IMR-90 (cell line): Measurements from ENCODE around the gene NBPF8. TPM values are rescaled to one million over a fixed set of nuclear protein-coding genes. Genes with fewer than 3 reads are reported as not detected.
"Not testable (repeated sequence)": the region's sequence is repeated elsewhere in the genome, so short reads cannot be mapped to it uniquely, and the experiment has no call there.

Source experiments
- ATAC-seq: fragments of 200-7000 bp; cut with Tn5 transposase; 2 replicates; pipeline ENCODE4 v1.9.1; 2020; ENCODE audit warnings: low read depth, mild to moderate bottlenecking, moderate library complexity
- BruUV-seq: library from RNA; stranded (reverse); fragments of 400-500 nt; replicated peaks from 2 replicates; lab custom pipeline; 2021; lab: Mats Ljungman, UMichigan
- CTCF ChIA-PET: fragments of 300-600 bp; formaldehyde crosslinking; extraction: SDS; loops from one replicate; lab custom pipeline; 2021; ENCODE audit warnings: antibody characterized with exemption; lab: Yijun Ruan, JAX
- POLR2A ChIA-PET: fragments of 300-600 bp; sonication (Branson Sonifier 250); formaldehyde crosslinking; loops from one replicate; lab custom pipeline; 2022; ENCODE audit warnings: antibody characterized with exemption; ENCODE audit not compliant: unreplicated experiment; lab: Charles Lee
- DNase-seq: peaks from one replicate; pipeline ENCODE4 v3.0.0; 2013
- H2AFZ ChIP-seq: replicated peaks from 2 replicates; pipeline ENCODE3; 2013; ENCODE audit warnings: low read length, mild to moderate bottlenecking; ENCODE audit not compliant: poor library complexity
- H2AK5ac ChIP-seq: 2 replicates; pipeline ENCODE4 v1.6.1; 2013; ENCODE audit warnings: low read depth, low read length, inconsistent platforms
- H2AK9ac ChIP-seq: replicated peaks from 2 replicates; pipeline ENCODE3; 2013; ENCODE audit warnings: mild to moderate bottlenecking, low read depth, low read length, moderate library complexity; ENCODE audit not compliant: poor library complexity
- H2BK120ac ChIP-seq: 2 replicates; pipeline ENCODE4 v1.6.1; 2013; ENCODE audit warnings: low read depth, low read length, inconsistent platforms
- H2BK15ac ChIP-seq: 3 replicates; pipeline ENCODE4 v1.6.1; 2013; ENCODE audit warnings: low read depth, low read length, inconsistent platforms
- H2BK20ac ChIP-seq: 2 replicates; pipeline ENCODE4 v1.6.1; 2013; ENCODE audit warnings: low read depth, mild to moderate bottlenecking, inconsistent platforms, low read length, moderate library complexity
- H2BK5ac ChIP-seq: 2 replicates; pipeline ENCODE4 v1.6.1; 2013; ENCODE audit warnings: mild to moderate bottlenecking, low read depth, low read length, inconsistent platforms; ENCODE audit not compliant: poor library complexity, severe bottlenecking
- H3K14ac ChIP-seq: replicated peaks from 2 replicates; pipeline ENCODE4 v1.6.1; 2013; ENCODE audit warnings: low read depth, low read length, inconsistent platforms
- H3K18ac ChIP-seq: 2 replicates; pipeline ENCODE4 v1.6.1; 2013; ENCODE audit warnings: low read depth, low read length, control low read depth
- H3K23ac ChIP-seq: 2 replicates; pipeline ENCODE4 v1.6.1; 2013; ENCODE audit warnings: low read depth, low read length, inconsistent platforms
- H3K27ac ChIP-seq: 2 replicates; pipeline ENCODE4 v1.5.1; 2013; ENCODE audit warnings: mild to moderate bottlenecking, control low read depth, low read length; ENCODE audit not compliant: insufficient read depth
- H3K27me3 ChIP-seq: 2 replicates; pipeline ENCODE4 v1.6.1; 2013; ENCODE audit warnings: low read length; ENCODE audit not compliant: control insufficient read depth, insufficient read depth
- H3K36me3 ChIP-seq: 2 replicates; pipeline ENCODE4 v1.6.1; 2013; ENCODE audit warnings: low read length, mixed read lengths; ENCODE audit not compliant: control insufficient read depth, insufficient read depth
- H3K4ac ChIP-seq: 2 replicates; pipeline ENCODE4 v1.6.1; 2013; ENCODE audit warnings: low read depth, low read length, inconsistent platforms
- H3K4me1 ChIP-seq: 2 replicates; pipeline ENCODE4 v1.6.1; 2013; ENCODE audit warnings: low read length, mixed read lengths; ENCODE audit not compliant: control insufficient read depth, insufficient read depth
- H3K4me2 ChIP-seq: 2 replicates; pipeline ENCODE4 v1.6.1; 2013; ENCODE audit warnings: low read depth, mild to moderate bottlenecking, control low read depth, low read length, moderate library complexity
- H3K4me3 ChIP-seq: 2 replicates; pipeline ENCODE4 v1.5.1; 2013; ENCODE audit warnings: low read depth, mild to moderate bottlenecking, control low read depth, low read length, moderate library complexity; ENCODE audit not compliant: insufficient read depth
- H3K56ac ChIP-seq: 2 replicates; pipeline ENCODE4 v1.6.1; 2013; ENCODE audit warnings: low read length, inconsistent platforms; ENCODE audit not compliant: insufficient read depth; ENCODE audit errors: extremely low read depth
- H3K79me1 ChIP-seq, 2 experiments: 2 replicates each; pipeline ENCODE4 v1.6.1; 2013; ENCODE audit warnings: low read length in 2 of 2, inconsistent platforms in 1 of 2, low read depth in 1 of 2
- H3K9ac ChIP-seq: 2 replicates; pipeline ENCODE4 v1.6.1; 2013; ENCODE audit warnings: low read depth, low read length, control low read depth
- H3K9me1 ChIP-seq: 2 replicates; pipeline ENCODE4 v1.6.1; 2013; ENCODE audit warnings: low read length, inconsistent platforms; ENCODE audit not compliant: insufficient read depth
- H3K9me3 ChIP-seq: 2 replicates; pipeline ENCODE4 v1.6.1; 2013; ENCODE audit warnings: low read length; ENCODE audit not compliant: control insufficient read depth, insufficient read depth
- H4K20me1 ChIP-seq: 2 replicates; pipeline ENCODE4 v1.6.1; 2013; ENCODE audit warnings: low read length, inconsistent platforms; ENCODE audit not compliant: insufficient read depth
- H4K5ac ChIP-seq: 2 replicates; pipeline ENCODE4 v1.6.1; 2013; ENCODE audit warnings: mild to moderate bottlenecking, low read depth, low read length, control low read depth
- H4K8ac ChIP-seq, 2 experiments: 2 replicates each; pipeline ENCODE4 v1.6.1; 2013; ENCODE audit warnings: low read depth in 2 of 2, low read length in 2 of 2, control low read depth in 1 of 2, inconsistent platforms in 1 of 2
- H4K91ac ChIP-seq: 2 replicates; pipeline ENCODE4 v1.6.1; 2013; ENCODE audit warnings: low read depth, low read length, inconsistent platforms; ENCODE audit not compliant: insufficient read depth
- WGBS, 2 experiments: methylation state at CpG; one replicate each; pipeline versions ENCODE4 v1.1.5 to v1.1.7; 2013; ENCODE audit warnings: missing lambda C conversion rate in 2 of 2; ENCODE audit not compliant: insufficient read length in 1 of 2; ENCODE audit errors: extremely low coverage in 2 of 2; 5-methylcytosine and 5-hydroxymethylcytosine counted together
- dilution Hi-C: fragments of 300-500 bp; cut with HindIII; formaldehyde crosslinking; loops from one replicate; pipeline ENCODE4 v1.14.3; 2018; ENCODE audit warnings: low sequenced_read_pairs; ENCODE audit not compliant: unreplicated experiment
- in situ Hi-C: fragments of 300-500 bp; cut with MboI; formaldehyde crosslinking; loops from 3 replicates; pipeline ENCODE4 v1.14.3; 2019; ENCODE audit warnings: low sequenced_read_pairs, inconsistent platforms, mixed read lengths
- intact Hi-C: fragments of 100-400 bp; cut with micrococcal nuclease; formaldehyde crosslinking; loops from 2 replicates; pipeline ENCODE4 v1.10.0; 2022
- polyA plus RNA-seq, 3 experiments: library from polyadenylated mRNA; depleted of rRNA; stranded (reverse); fragments of >200 nt; gene quantifications; 2 replicates each; pipeline ENCODE4 v1.2.3, GENCODE V29; 2012; ENCODE audit warnings: low replicate concordance in 1 of 3
- total RNA-seq: library from RNA; depleted of rRNA; stranded (reverse); fragments of >200 nt; gene quantifications from 2 replicates; pipeline ENCODE4 v1.2.3, GENCODE V29; 2012

NBPF8 gene
- total and polyA plus RNA-seq, 2 of the 4 experiments (the other 2 are of a cell fraction) = 13.4 to 29.4 TPM

GRCh38 chr1:120433831-120434230 is 19.0 kb downstream of the NBPF8 start:
- H2BK5ac ChIP-seq, H3K9me3 ChIP-seq, H4K5ac ChIP-seq, H2AK9ac ChIP-seq, H3K4ac ChIP-seq, H4K20me1 ChIP-seq, H3K4me2 ChIP-seq, in situ Hi-C loops, H3K9ac ChIP-seq, H2BK20ac ChIP-seq, H3K4me1 ChIP-seq, H3K14ac ChIP-seq, H3K23ac ChIP-seq, H2AK5ac ChIP-seq, DNase-seq, H3K4me3 ChIP-seq, H4K8ac ChIP-seq, H3K27me3 ChIP-seq, H4K91ac ChIP-seq, BruUV-seq, intact Hi-C loops, H3K56ac ChIP-seq, H3K36me3 ChIP-seq, CTCF ChIA-PET, H2AFZ ChIP-seq, ATAC-seq, H3K18ac ChIP-seq, dilution Hi-C loops, H3K27ac ChIP-seq, H3K9me1 ChIP-seq, H2BK120ac ChIP-seq, POLR2A ChIA-PET, H3K79me1 ChIP-seq, H2BK15ac ChIP-seq: not testable (repeated sequence)
- WGBS, 2 experiments = no CpG with 5 or more reads among the region's 18 CpGs

DNA sequence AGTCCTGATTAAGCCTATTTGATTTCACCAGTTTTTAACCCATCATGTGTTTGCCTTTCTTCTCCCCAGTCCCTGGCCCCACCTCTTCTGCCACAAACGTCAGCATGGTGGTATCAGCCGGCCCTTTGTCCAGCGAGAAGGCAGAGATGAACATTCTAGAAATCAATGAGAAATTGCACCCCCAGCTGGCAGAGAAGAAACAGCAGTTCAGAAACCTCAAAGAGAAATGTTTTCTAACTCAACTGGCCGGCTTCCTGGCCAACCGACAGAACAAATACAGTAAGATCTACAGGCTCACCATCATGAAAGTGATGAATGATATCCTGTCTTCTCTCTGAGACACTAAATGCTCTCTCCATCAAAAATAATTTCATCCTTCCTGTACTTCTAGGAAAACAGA is 34.3 kb downstream of the NBPF8 start:
- CTCF ChIA-PET = not testable (repeated sequence)

More for the DNA sequence above, 34.3 kb downstream of the NBPF8 start:
- H2BK20ac ChIP-seq, in situ Hi-C loops, H3K4me1 ChIP-seq, H3K9ac ChIP-seq, H3K18ac ChIP-seq, ATAC-seq, H2AK9ac ChIP-seq, H2AFZ ChIP-seq, H2BK5ac ChIP-seq, H4K20me1 ChIP-seq, H2BK120ac ChIP-seq, H3K14ac ChIP-seq, H3K4me2 ChIP-seq, H4K8ac ChIP-seq, H3K27ac ChIP-seq, H3K4me3 ChIP-seq, H3K9me3 ChIP-seq, dilution Hi-C loops, POLR2A ChIA-PET, intact Hi-C loops, H3K36me3 ChIP-seq, BruUV-seq, DNase-seq, H3K79me1 ChIP-seq, H2BK15ac ChIP-seq, H3K27me3 ChIP-seq, H4K5ac ChIP-seq, H3K9me1 ChIP-seq, H2AK5ac ChIP-seq, H3K56ac ChIP-seq, H4K91ac ChIP-seq, H3K23ac ChIP-seq, H3K4ac ChIP-seq: not testable (repeated sequence)
- no CpG with 5 or more reads among the region's 5 CpGs for WGBS, 2 experiments
